Common myeloid progenitor, CD34-positive (primary cell): ENCODE measurements around the gene C2orf81.

Experiments
- CTCF ChIA-PET: fragments of 350-600 bp; sonication (Branson Sonifier 250); formaldehyde crosslinking; loops from one replicate; lab custom pipeline; 2021; ENCODE audit warnings: antibody characterized with exemption; lab: Charles Lee
- POLR2A ChIA-PET: fragments of 350-600 bp; sonication (Branson Sonifier 250); formaldehyde crosslinking; loops from one replicate; lab custom pipeline; 2021; ENCODE audit warnings: antibody characterized with exemption; lab: Charles Lee
- DNase-seq, 3 donors: peaks; one replicate each; pipeline versions ENCODE4 v3.0.0 to v3.0.0-alpha.2; 2013
- H3K27ac ChIP-seq, 2 experiments: 1 replicate in 1 of 2; 2 replicates in 1 of 2; pipeline ENCODE4 v1.7.0; 2013; ENCODE audit warnings: inconsistent platforms in 2 of 2, low read length in 2 of 2, mild to moderate bottlenecking in 2 of 2, low read depth in 1 of 2, moderate library complexity in 1 of 2; ENCODE audit not compliant: severe bottlenecking in 2 of 2, insufficient read depth in 1 of 2, poor library complexity in 1 of 2
- H3K27me3 ChIP-seq, 5 experiments: replicated peaks in 2 of 5; 1 replicate in 3 of 5; 2 replicates in 2 of 5; pipeline versions ENCODE4 v1.6.1 to v1.7.0; 2013; ENCODE audit warnings: low read length in 4 of 5, mild to moderate bottlenecking in 2 of 5, moderate library complexity in 2 of 5, inconsistent platforms in 1 of 5; ENCODE audit not compliant: insufficient read depth in 5 of 5, control insufficient read depth in 4 of 5
- H3K36me3 ChIP-seq, 4 experiments: 1 replicate in 2 of 4; 2 replicates in 2 of 4; pipeline versions ENCODE4 v1.6.1 to v1.7.0; 2013; ENCODE audit warnings: low read length in 3 of 4, control low read depth in 1 of 4, mild to moderate bottlenecking in 1 of 4; ENCODE audit not compliant: control insufficient read depth in 4 of 4, insufficient read depth in 4 of 4
- H3K4me1 ChIP-seq, 4 experiments: 1 replicate in 3 of 4; 2 replicates in 1 of 4; pipeline versions ENCODE4 v1.6.1 to v1.7.1; 2013; ENCODE audit warnings: low read length in 3 of 4, mild to moderate bottlenecking in 3 of 4, control low read depth in 1 of 4, inconsistent platforms in 1 of 4, moderate library complexity in 1 of 4; ENCODE audit not compliant: control insufficient read depth in 4 of 4, insufficient read depth in 4 of 4; ENCODE audit errors: control extremely low read depth in 1 of 4
- H3K4me3 ChIP-seq, 7 experiments: 1 replicate in 4 of 7; 2 replicates in 3 of 7; pipeline versions ENCODE4 v1.5.1 to v1.7.0; 2013; ENCODE audit warnings: mild to moderate bottlenecking in 7 of 7, low read length in 6 of 7, moderate library complexity in 6 of 7, inconsistent platforms in 2 of 7, low read depth in 2 of 7, control low read depth in 1 of 7; ENCODE audit not compliant: insufficient read depth in 4 of 7, control insufficient read depth in 1 of 7; ENCODE audit errors: extremely low read depth in 1 of 7
- H3K9me3 ChIP-seq, 5 experiments: 1 replicate in 4 of 5; 2 replicates in 1 of 5; pipeline versions ENCODE4 v1.6.1 to v1.7.1; 2013; ENCODE audit warnings: low read length in 4 of 5, mild to moderate bottlenecking in 2 of 5, inconsistent platforms in 1 of 5, low read depth in 1 of 5, moderate library complexity in 1 of 5; ENCODE audit not compliant: control insufficient read depth in 4 of 5, insufficient read depth in 2 of 5; ENCODE audit errors: control extremely low read depth in 1 of 5
- WGBS: methylation state at CpG from one replicate; pipeline ENCODE4 v1.1.5; 2013; ENCODE audit not compliant: insufficient coverage; 5-methylcytosine and 5-hydroxymethylcytosine counted together

C2orf81 gene

GRCh38 chr2:74366036-74366435 is 55.4 kb downstream of the C2orf81 start:
- WGBS = 100% methylated on average over 1 of the region's 3 CpGs
- Histone ChIP-seq H3K4me1 (no peaks in the 10 kb centered on the region), H3K27ac (no peak overlapping the region), H3K27me3 (no peaks in the 10 kb centered on the region), H3K4me3 (no peak overlapping the region), H3K9me3 (no peaks in the 10 kb centered on the region), H3K36me3 (peaks cover 28 to 100% (median 89%) of the 10 kb centered on the region in 4 experiments)
- POLR2A ChIA-PET = no interaction called here
- CTCF ChIA-PET = interaction anchor here (1.1 kb wide), 1 partner anchor 12 kb away, joined by 3 read pairs; no protein-coding TSS in a partner anchor
- DNase-seq = no peak

- no peak for DNase-seq
- no peaks in the 10 kb centered on the region for H3K4me1 ChIP-seq
- H3K9me3 ChIP-seq = no peaks in the 10 kb centered on the region
- H3K36me3 ChIP-seq = peaks cover 30 to 100% (median 87%) of the 10 kb centered on the region in 4 experiments
- H3K27ac ChIP-seq = no peak overlapping the region
- no peak overlapping the region for H3K4me3 ChIP-seq
- no peaks in the 10 kb centered on the region for H3K27me3 ChIP-seq
- WGBS = 93% methylated on average over 6 of the region's 8 CpGs
- CTCF ChIA-PET = no interaction called here
- POLR2A ChIA-PET = no interaction called here
Measured at GRCh38 chr2:74364533-74365505, 56.6 kb downstream of the C2orf81 start.
